Adrenal gland (tissue), 12 donors: ENCODE measurements around the gene RBM26. TPM values are rescaled to one million over a fixed set of nuclear protein-coding genes. Genes with fewer than 3 reads are reported as not detected.

Source experiments
- DNase-seq, 7 donors: peaks; one replicate each; pipeline ENCODE4 v3.0.0-alpha.2; 2019 to 2020
- H3K27ac ChIP-seq, 5 donors: fragments of 200-600 bp; sonication (generic) in 4 of 5; 1 replicate in 3 of 5; 2 replicates in 2 of 5; pipeline versions ENCODE4 v1.5.1 to v1.8.0; 2016 to 2020; ENCODE audit warnings: mild to moderate bottlenecking in 1 of 5
- H3K27me3 ChIP-seq: fragments of 200-600 bp; 2 replicates; pipeline ENCODE4 v1.8.0; 2021
- H3K36me3 ChIP-seq, 2 donors: fragments of 200-600 bp; replicated peaks in 1 of 2; 1 replicate in 1 of 2; 2 replicates in 1 of 2; pipeline versions ENCODE4 v1.5.1 to v1.8.0; 2018 to 2022
- H3K4me1 ChIP-seq, 2 donors: fragments of 200-600 bp; replicated peaks in 1 of 2; 1 replicate in 1 of 2; 2 replicates in 1 of 2; pipeline versions ENCODE4 v1.5.1 to v1.8.0; 2018 to 2021
- H3K4me3 ChIP-seq, 4 donors: fragments of 200-600 bp; sonication (generic) in 3 of 4; one replicate each; pipeline ENCODE4 v1.5.1; 2016 to 2018
- H3K9me3 ChIP-seq, 3 donors: fragments of 200-600 bp; sonication (generic) in 1 of 3; replicated peaks in 1 of 3; 1 replicate in 2 of 3; 2 replicates in 1 of 3; pipeline versions ENCODE4 v1.5.1 to v1.8.0; 2016 to 2021
- CTCF ChIP-seq, 6 experiments: fragments of 450-650 bp in 4 of 6; fragments of 200-600 bp in 2 of 6; sonication (generic) in 1 of 6; IDR thresholded peaks; 1 replicate in 5 of 6; 2 replicates in 1 of 6; pipeline versions ENCODE4 v1.5.1 to v1.8.0; 2016 to 2021; ENCODE audit warnings: antibody characterized with exemption in 6 of 6, mild to moderate bottlenecking in 2 of 6, moderate library complexity in 1 of 6
- POLR2A ChIP-seq, 2 donors: fragments of 450-650 bp; IDR thresholded peaks; one replicate each; pipeline ENCODE4 v1.6.1; 2017; ENCODE audit warnings: antibody characterized with exemption in 2 of 2, mild to moderate bottlenecking in 2 of 2, moderate library complexity in 1 of 2
- WGBS, 4 donors: extraction: QIAGEN DNeasy Blood & Tissue Kit in 2 of 4; methylation state at CpG; one replicate each; pipeline versions ENCODE4 v1.1.5 to v1.1.7; 2013 to 2017; 5-methylcytosine and 5-hydroxymethylcytosine counted together
- intact Hi-C, 2 donors: fragments of 100-400 bp; cut with DNase I; formaldehyde crosslinking; loops; one replicate each; pipeline versions ENCODE4 v1.14.1 to v1.15.0; 2022 to 2023
- polyA plus RNA-seq, 3 donors: library from polyadenylated mRNA; stranded (reverse); fragments of 200-250 nt in 2 of 3; fragments of 350-450 nt in 1 of 3; fragmentation: Illumina TruSeq in 1 of 3; extraction: RNeasy Lipid Tissue Mini Kit (QIAGEN cat#74804) in 1 of 3; gene quantifications; one replicate each; pipeline ENCODE4 v1.2.3, GENCODE V29; 2013 to 2014
- total RNA-seq, 9 donors: library from RNA; depleted of rRNA in 4 of 9; stranded (reverse); fragments of >200 nt in 4 of 9; fragments of 120-200 nt in 1 of 9; fragmentation: NEBNext Ultra II Directional in 1 of 9; extraction: Animal tissue kit (Norgen Biotek cat#: 25700) in 1 of 9; gene quantifications; one replicate each; pipeline versions ENCODE4 v1.1.0 to v1.2.4, GENCODE V29; 2013 to 2023
- donor health status: healthy with polysubstance abuse.
- donor health status: Bipolar disorder and iron deficiency.
- donor health status: DM: yes; HTN: yes; CAD: no.
- donor health status: DM: no; HTN: no; CAD: no.
- donor health status: DM: no; HTN: no; CAD: no.
- donor health status: DM: yes; HTN: yes; CAD: no.

RBM26 gene
- total and polyA plus RNA-seq, 12 donors = 18.7 to 62.5 (median 39.7) TPM

- no peak for DNase-seq
- Histone ChIP-seq H3K36me3 (no peaks in the 10 kb centered on the region), H3K27ac (no peak overlapping the region), H3K4me1 (peaks cover 0 to 20% of the 10 kb centered on the region in 2 donors), H3K27me3 (no peaks in the 10 kb centered on the region), H3K9me3 (peaks cover 0 to 6% (median 0%) of the 10 kb centered on the region in 3 donors), H3K4me3 (no peak overlapping the region)
- 78 to 92% (median 82%) methylated on average over 3 of the region's 3 CpGs for WGBS, 4 donors
- intact Hi-C loops = no loop called here
- TF ChIP-seq CTCF (IDR thresholded peaks at IDR 0.05) = no peak
- TF ChIP-seq POLR2A (IDR thresholded peaks at IDR 0.05) = no peak
Observed at GRCh38 chr13:79307433-79307861, 98.6 kb downstream of the RBM26 start.

- peaks cover 0 to 20% of the 10 kb centered on the region in 2 donors for H3K4me1 ChIP-seq
- no peaks in the 10 kb centered on the region for H3K27me3 ChIP-seq
- intact Hi-C loops = no loop called here
- WGBS, 4 donors = 61 to 70% (median 69%) methylated on average over 1 of the region's 1 CpG
- no peak overlapping the region for H3K27ac ChIP-seq
- TF ChIP-seq CTCF (IDR thresholded peaks at IDR 0.05) (no peak), POLR2A (IDR thresholded peaks at IDR 0.05) (no peak)
- peaks cover 0 to 6% (median 0%) of the 10 kb centered on the region in 3 donors for H3K9me3 ChIP-seq
- no peak overlapping the region for H3K4me3 ChIP-seq
- H3K36me3 ChIP-seq = no peaks in the 10 kb centered on the region
- no peak for DNase-seq
Observed at GRCh38 chr13:79306650-79307049, 99.4 kb downstream of the RBM26 start.

- WGBS, 4 donors = 29 to 60% (median 44%) methylated on average over 2 of the region's 2 CpGs
- H3K36me3 ChIP-seq = no peaks in the 10 kb centered on the region
- H3K27me3 ChIP-seq = no peaks in the 10 kb centered on the region
- H3K9me3 ChIP-seq = no peaks in the 10 kb centered on the region
- no peak overlapping the region for H3K27ac ChIP-seq
- intact Hi-C loops = no loop called here
- TF ChIP-seq CTCF (IDR thresholded peaks at IDR 0.05) = no peak
- no peak for TF ChIP-seq POLR2A (IDR thresholded peaks at IDR 0.05)
- DNase-seq = no peak
- no peak overlapping the region for H3K4me3 ChIP-seq
- H3K4me1 ChIP-seq = no peaks in the 10 kb centered on the region
Observed at GRCh38 chr13:79297128-79297527, 108.9 kb downstream of the RBM26 start.

- Histone ChIP-seq H3K36me3 (no peaks in the 10 kb centered on the region), H3K27ac (no peak overlapping the region), H3K27me3 (no peaks in the 10 kb centered on the region), H3K4me3 (no peak overlapping the region), H3K9me3 (no peaks in the 10 kb centered on the region), H3K4me1 (no peaks in the 10 kb centered on the region)
- intact Hi-C loops = no loop called here
- WGBS, 4 donors = 76 to 90% (median 83%) methylated on average over 4 of the region's 4 CpGs
- TF ChIP-seq POLR2A (IDR thresholded peaks at IDR 0.05) (no peak), CTCF (IDR thresholded peaks at IDR 0.05) (no peak)
- DNase-seq = no peak
Observed at GRCh38 chr13:79295906-79296706, 109.9 kb downstream of the RBM26 start.
